Transverse colon (tissue), 4 donors: ENCODE results near the gene OSCP1.

ENCODE experiments used
- POLR2AphosphoS5 ChIP-seq, 3 donors: sonication (generic); formaldehyde crosslinking; IDR thresholded peaks; one replicate each; pipeline ENCODE4 v1.6.1; 2016; ENCODE audit warnings: antibody characterized with exemption in 3 of 3
- TF ChIP-seq, protein P1 (sequence below), 5 experiments: fragments of 200-600 bp in 3 of 5; fragments of 450-650 bp in 2 of 5; sonication (generic) in 3 of 5; IDR thresholded peaks; 1 replicate in 2 of 5; 2 replicates in 3 of 5; pipeline ENCODE4 v1.5.1; 2016 to 2017; ENCODE audit warnings: antibody characterized with exemption in 5 of 5, inconsistent platforms in 3 of 5, mild to moderate bottlenecking in 2 of 5, moderate library complexity in 1 of 5

DNA sequence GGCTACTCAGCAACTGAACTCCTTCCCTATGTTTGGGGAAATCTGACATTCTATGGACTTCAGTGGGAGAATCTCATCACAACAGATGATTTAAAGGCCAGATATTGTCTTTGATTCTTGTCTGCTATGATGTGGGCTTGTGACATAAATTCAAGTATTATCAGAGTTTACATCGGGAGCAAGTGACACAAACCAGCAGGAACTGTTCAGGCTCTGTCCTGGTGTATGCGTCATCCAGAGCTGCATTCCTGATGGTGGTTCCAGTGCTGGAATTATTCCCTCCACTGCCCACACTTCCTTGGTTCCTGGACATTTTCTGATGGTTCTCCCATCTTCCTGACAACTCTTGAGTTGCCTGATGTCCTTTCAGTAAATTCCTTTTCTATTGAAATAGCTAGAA lies 41.8 kb downstream of the OSCP1 start:
- TF ChIP-seq, protein P1, sequence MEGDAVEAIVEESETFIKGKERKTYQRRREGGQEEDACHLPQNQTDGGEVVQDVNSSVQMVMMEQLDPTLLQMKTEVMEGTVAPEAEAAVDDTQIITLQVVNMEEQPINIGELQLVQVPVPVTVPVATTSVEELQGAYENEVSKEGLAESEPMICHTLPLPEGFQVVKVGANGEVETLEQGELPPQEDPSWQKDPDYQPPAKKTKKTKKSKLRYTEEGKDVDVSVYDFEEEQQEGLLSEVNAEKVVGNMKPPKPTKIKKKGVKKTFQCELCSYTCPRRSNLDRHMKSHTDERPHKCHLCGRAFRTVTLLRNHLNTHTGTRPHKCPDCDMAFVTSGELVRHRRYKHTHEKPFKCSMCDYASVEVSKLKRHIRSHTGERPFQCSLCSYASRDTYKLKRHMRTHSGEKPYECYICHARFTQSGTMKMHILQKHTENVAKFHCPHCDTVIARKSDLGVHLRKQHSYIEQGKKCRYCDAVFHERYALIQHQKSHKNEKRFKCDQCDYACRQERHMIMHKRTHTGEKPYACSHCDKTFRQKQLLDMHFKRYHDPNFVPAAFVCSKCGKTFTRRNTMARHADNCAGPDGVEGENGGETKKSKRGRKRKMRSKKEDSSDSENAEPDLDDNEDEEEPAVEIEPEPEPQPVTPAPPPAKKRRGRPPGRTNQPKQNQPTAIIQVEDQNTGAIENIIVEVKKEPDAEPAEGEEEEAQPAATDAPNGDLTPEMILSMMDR (IDR thresholded peaks at IDR 0.05) = no peak
- TF ChIP-seq POLR2AphosphoS5 (IDR thresholded peaks at IDR 0.05) = no peak
